K562 (cell line): Measurements from ENCODE around the gene SETD7. TPM values are rescaled to one million over a fixed set of nuclear protein-coding genes. Genes with fewer than 3 reads are reported as not detected.

Experiments used
- ATAC-seq: fragments of 200-7000 bp; cut with Tn5 transposase; 3 replicates; pipeline ENCODE4 v1.9.1; 2020; ENCODE audit warnings: moderate library complexity
- BruUV-seq: library from RNA; stranded (reverse); fragments of 400-500 nt; replicated peaks from 2 replicates; lab custom pipeline; 2021; lab: Mats Ljungman, UMichigan
- CTCF ChIA-PET: fragments of 300-600 bp; formaldehyde crosslinking; extraction: SDS; loops from one replicate; lab custom pipeline; 2021; ENCODE audit warnings: low intra/inter-chr PET ratio; lab: Yijun Ruan, JAX
- POLR2A ChIA-PET: fragments of 300-600, 350-650 bp; sonication (Branson Sonifier 250); formaldehyde crosslinking; extraction: SDS; loops from one replicate; lab custom pipeline; 2021; ENCODE audit warnings: antibody characterized with exemption, inconsistent platforms; lab: Yijun Ruan, JAX
- DNase-seq, 4 experiments: peaks; one replicate each; pipeline versions ENCODE4 v3.0.0 to v3.0.0-alpha.2; 2011 to 2018; ENCODE audit warnings: low spot score in 3 of 4, mixed read lengths in 3 of 4; ENCODE audit errors: extremely low read depth in 1 of 4
- FAIRE-seq: peaks from 2 replicates; lab custom pipeline; 2011; peaks lifted over from hg19 to GRCh38; lab: Jason Lieb, UNC
- H2AFZ ChIP-seq: 2 replicates; pipeline ENCODE4 v1.6.0; 2011; ENCODE audit warnings: low read depth, low read length, control low read depth, inconsistent platforms
- H3K27ac ChIP-seq: fragments of 200-600 bp; 3 replicates; pipeline ENCODE4 v1.8.0; 2011; ENCODE audit warnings: low read depth, mild to moderate bottlenecking, control low read depth, inconsistent platforms, low read length, moderate library complexity, mixed read lengths; ENCODE audit errors: extremely low read depth
- H3K27me3 ChIP-seq, 2 experiments: fragments of 300-600 bp in 1 of 2; 2 replicates in 1 of 2; 3 replicates in 1 of 2; pipeline versions ENCODE4 v1.6.0 to v1.8.0; 2011; ENCODE audit warnings: inconsistent platforms in 2 of 2, low read length in 2 of 2, mild to moderate bottlenecking in 1 of 2, mixed read lengths in 1 of 2, moderate library complexity in 1 of 2; ENCODE audit not compliant: control insufficient read depth in 2 of 2, insufficient read depth in 2 of 2
- H3K36me3 ChIP-seq: fragments of 300-600 bp; 3 replicates; pipeline ENCODE4 v1.8.0; 2011; ENCODE audit warnings: mild to moderate bottlenecking, low read length, inconsistent platforms; ENCODE audit not compliant: control insufficient read depth, insufficient read depth
- H3K4me1 ChIP-seq, 2 experiments: fragments of 200-600 bp in 1 of 2; replicated peaks in 1 of 2; 2 replicates in 1 of 2; 3 replicates in 1 of 2; pipeline versions ENCODE4 v1.5.1 to v1.8.0; 2011; ENCODE audit warnings: inconsistent platforms in 2 of 2, low read length in 2 of 2, mild to moderate bottlenecking in 1 of 2, mixed read lengths in 1 of 2, moderate library complexity in 1 of 2; ENCODE audit not compliant: control insufficient read depth in 2 of 2, insufficient read depth in 2 of 2
- H3K4me2 ChIP-seq: 2 replicates; pipeline ENCODE4 v1.6.1; 2011; ENCODE audit warnings: low read length, control low read depth, inconsistent platforms, mixed read lengths; ENCODE audit not compliant: insufficient read depth
- H3K4me3 ChIP-seq: fragments of 200-600 bp; sonication (generic), shearing (Covaris generic); 2 replicates; pipeline ENCODE4 v1.5.1; 2016; ENCODE audit warnings: control low read depth, inconsistent platforms
- H3K79me2 ChIP-seq: fragments of 200-600 bp; 3 replicates; pipeline ENCODE4 v1.8.0; 2011; ENCODE audit warnings: low read length, inconsistent platforms; ENCODE audit not compliant: control insufficient read depth, insufficient read depth
- H3K9ac ChIP-seq, 2 experiments: 2 replicates each; pipeline versions ENCODE4 v1.6.0 to v1.6.1; 2011; ENCODE audit warnings: low read depth in 2 of 2, low read length in 2 of 2, control low read depth in 1 of 2, inconsistent platforms in 1 of 2, mild to moderate bottlenecking in 1 of 2, mixed read lengths in 1 of 2; ENCODE audit not compliant: insufficient read depth in 1 of 2
- H3K9me1 ChIP-seq: one replicate; pipeline ENCODE4 v1.6.0; 2011; ENCODE audit warnings: inconsistent platforms, mild to moderate bottlenecking, low read length, moderate library complexity; ENCODE audit not compliant: control insufficient read depth, insufficient read depth
- H3K9me3 ChIP-seq: replicated peaks from 2 replicates; pipeline ENCODE4 v1.5.1; 2011; ENCODE audit warnings: low read depth, low read length, inconsistent platforms; ENCODE audit not compliant: control insufficient read depth, insufficient read depth
- H4K20me1 ChIP-seq: replicated peaks from 2 replicates; pipeline ENCODE4 v1.6.1; 2011; ENCODE audit warnings: low read length, inconsistent platforms, mixed read lengths; ENCODE audit not compliant: control insufficient read depth, insufficient read depth
- ARNT ChIP-seq, 2 experiments: fragments of 450-650 bp; IDR thresholded peaks; 2 replicates each; pipeline ENCODE4 v1.6.1; 2016; ENCODE audit warnings: mild to moderate bottlenecking in 1 of 2
- ELF2 ChIP-seq: fragments of 250-450 bp; sonication (Bioruptor Pico); IDR thresholded peaks from 2 replicates; pipeline ENCODE4 v1.5.0; 2021; ENCODE audit warnings: mild to moderate bottlenecking
- GTF3C2 ChIP-seq: IDR thresholded peaks from 3 replicates; pipeline ENCODE4 v1.6.1; 2011; ENCODE audit warnings: borderline replicate concordance, mild to moderate bottlenecking, moderate library complexity; ENCODE audit not compliant: insufficient read length; ENCODE audit errors: extremely low read depth
- MAFG ChIP-seq: fragments of 450-650 bp; conservative IDR thresholded peaks from 2 replicates; pipeline ENCODE4 v1.6.1; 2016; ENCODE audit warnings: missing genetic modification characterization, missing compliant biosample characterization
- TCF15 ChIP-seq: fragments of 250-450 bp; sonication (Bioruptor Pico); IDR thresholded peaks from 2 replicates; pipeline ENCODE4 v1.8.0; 2022; ENCODE audit warnings: moderate library complexity, mild to moderate bottlenecking, inconsistent platforms
- UBTF ChIP-seq, 2 experiments: IDR thresholded peaks; 2 replicates each; pipeline ENCODE4 v1.6.1; 2012; ENCODE audit warnings: improper control_type of control experiment in 2 of 2, low read depth in 2 of 2, low read length in 2 of 2, borderline replicate concordance in 1 of 2
- ZNF347 ChIP-seq: fragments of 450-650 bp; formaldehyde crosslinking; IDR thresholded peaks from 2 replicates; pipeline ENCODE4 v1.4.0; 2020; ENCODE audit warnings: low read depth, mild to moderate bottlenecking, moderate library complexity
- whole genome bisulfite sequencing: fragments of 100-300 bp; shearing (Covaris generic); methylation state at CpG from one replicate; pipeline ENCODE4 v1.1.6; 2016; ENCODE audit warnings: low coverage, mixed read lengths; ENCODE audit not compliant: insufficient coverage; ENCODE audit errors: missing lambda C conversion rate; 5-methylcytosine and 5-hydroxymethylcytosine counted together
- in situ Hi-C: fragments of 300-500 bp; cut with MboI; formaldehyde crosslinking; loops from 4 replicates; pipeline ENCODE4 v1.15.0; 2018; ENCODE audit warnings: inconsistent platforms, mixed read lengths
- intact Hi-C: fragments of 100-400 bp; cut with micrococcal nuclease; formaldehyde crosslinking; loops from 2 replicates; pipeline ENCODE4 v1.14.2; 2022
- polyA plus RNA-seq, 8 experiments: library from polyadenylated mRNA; depleted of rRNA in 4 of 8; stranded (reverse) in 5 of 8; unstranded in 3 of 8; fragments of >200 nt; fragmentation: Nextera tagmentation in 2 of 8; fragmentation: Illumina TruSeq in 1 of 8; extraction: Ambion mirVana in 2 of 8; extraction: Trizol in 1 of 8; gene quantifications; 2 replicates each; pipeline versions ENCODE4 v1.2.1 to v1.2.3, GENCODE V29; 2011 to 2014; ENCODE audit warnings: inconsistent platforms in 1 of 8, missing spikeins in 1 of 8
- total RNA-seq, 7 experiments: library from RNA; depleted of rRNA in 6 of 7; stranded (reverse); fragments of >200 nt in 6 of 7; fragmentation: Illumina TruSeq in 2 of 7; extraction: Trizol in 2 of 7; gene quantifications; 2 replicates each; pipeline versions ENCODE4 v1.2.1 to v1.2.3, GENCODE V29; 2011 to 2021; ENCODE audit warnings: low replicate concordance in 1 of 7

SETD7 gene
- total and polyA plus RNA-seq, 9 of the 15 experiments (the other 6 are each of a cell fraction or from before 2014, with no cell fraction given), result 0.37 to 2.4 (median 1.7) TPM

- Histone ChIP-seq H3K9me3 (no peaks in the 10 kb centered on the region), H3K9me1 (no peaks in the 10 kb centered on the region), H3K79me2 (no peaks in the 10 kb centered on the region), H2AFZ (no peak overlapping the region), H3K27me3 (peaks cover 14 to 18% of the 10 kb centered on the region in 2 experiments), H3K4me1 (no peaks in the 10 kb centered on the region; a peak in 1 of 5 replicates), H3K4me3 (no peak overlapping the region), H3K9ac (no peak overlapping the region), H3K27ac (no peak overlapping the region), H3K4me2 (no peak overlapping the region), H4K20me1 (no peaks in the 10 kb centered on the region), H3K36me3 (no peaks in the 10 kb centered on the region)
- no peak for ATAC-seq
- BruUV-seq, result no TSS peak
- ChIA-PET POLR2A (interaction anchor here (0.8 kb wide), 1 partner anchor 333 kb away, joined by 3 read pairs; no protein-coding TSS in a partner anchor), CTCF (no interaction called here)
- TF ChIP-seq MAFG (tag) (no peak), ARNT (IDR thresholded peaks at IDR 0.05) (no peak), UBTF (IDR thresholded peaks at IDR 0.05; ENCODE audit: borderline replicate concordance in 1 of 2, low read depth in 2 of 2, low read length in 2 of 2) (no peak), GTF3C2 (no peak), TCF15 (CRISPR knock-in tag) (no peak), ZNF347 (CRISPR knock-in tag) (no peak), ELF2 (CRISPR knock-in tag) (no peak)
- in situ Hi-C loops, result no loop called here
- intact Hi-C loops, result no loop called here
- WGBS, result 2% methylated on average over 6 of the region's 6 CpGs
- no peak for FAIRE-seq
- no peak for DNase-seq
Observed at GRCh38 chr4:139501527-139501926, 54.5 kb downstream of the SETD7 start.
